MM.1S (cell line): ENCODE data around the gene YJEFN3.

Source experiments
- DNase-seq: peaks from one replicate; pipeline ENCODE4 v3.0.0-alpha.2; 2015
- H2AFZ ChIP-seq: fragments of 300-600 bp; sonication (generic); 2 replicates; pipeline ENCODE4 v1.6.0; 2016; ENCODE audit warnings: antibody characterized with exemption, low read length
- H3F3A ChIP-seq: fragments of 300-600 bp; sonication (generic); 2 replicates; pipeline ENCODE4 v1.6.1; 2016; ENCODE audit warnings: mild to moderate bottlenecking, antibody characterized with exemption, low read length, moderate library complexity, mixed read lengths; ENCODE audit not compliant: insufficient read depth
- H3K27ac ChIP-seq: fragments of 300-600 bp; sonication (generic); 2 replicates; pipeline ENCODE4 v1.5.1; 2016; ENCODE audit warnings: mild to moderate bottlenecking, low read length
- H3K27me3 ChIP-seq: fragments of 300-600 bp; sonication (generic); replicated peaks from 2 replicates; pipeline ENCODE4 v1.6.0; 2016; ENCODE audit warnings: low read length; ENCODE audit not compliant: insufficient read depth
- H3K36me3 ChIP-seq: fragments of 300-600 bp; sonication (generic); replicated peaks from 2 replicates; pipeline ENCODE4 v1.6.1; 2016; ENCODE audit warnings: mild to moderate bottlenecking, low read length, mixed read lengths; ENCODE audit not compliant: insufficient read depth
- H3K4me1 ChIP-seq: fragments of 300-600 bp; sonication (generic); 2 replicates; pipeline ENCODE4 v1.6.1; 2016; ENCODE audit warnings: low read length, mixed read lengths
- H3K4me2 ChIP-seq: fragments of 300-600 bp; sonication (generic); 2 replicates; pipeline ENCODE4 v1.6.0; 2016; ENCODE audit warnings: low read depth, low read length
- H3K4me3 ChIP-seq: fragments of 300-600 bp; sonication (generic); 2 replicates; pipeline ENCODE4 v1.5.1; 2016; ENCODE audit warnings: low read length, mixed read lengths
- H3K79me2 ChIP-seq: fragments of 300-600 bp; sonication (generic); 2 replicates; pipeline ENCODE4 v1.6.1; 2016; ENCODE audit warnings: mixed run types, low read length, mixed read lengths
- H3K9ac ChIP-seq: fragments of 300-600 bp; sonication (generic); 2 replicates; pipeline ENCODE4 v1.6.1; 2016; ENCODE audit warnings: low read length, mixed read lengths
- H3K9me2 ChIP-seq: fragments of 300-600 bp; sonication (generic); replicated peaks from 2 replicates; pipeline ENCODE4 v1.6.1; 2016; ENCODE audit warnings: mild to moderate bottlenecking, low read length, mixed read lengths; ENCODE audit not compliant: insufficient read depth
- H3K9me3 ChIP-seq: fragments of 300-600 bp; sonication (generic); replicated peaks from 2 replicates; pipeline ENCODE4 v1.6.1; 2016; ENCODE audit warnings: mild to moderate bottlenecking, low read length, mixed read lengths; ENCODE audit not compliant: insufficient read depth
- H4K20me1 ChIP-seq: fragments of 300-600 bp; sonication (generic); 2 replicates; pipeline ENCODE4 v1.6.1; 2016; ENCODE audit warnings: mild to moderate bottlenecking, low read length, moderate library complexity, mixed read lengths; ENCODE audit not compliant: insufficient read depth
- EZH2 ChIP-seq: fragments of 300-600 bp; sonication (generic); optimal IDR thresholded peaks from 2 replicates; pipeline ENCODE3; 2017; ENCODE audit warnings: low read depth, mild to moderate bottlenecking, antibody characterized with exemption, low read length, mixed read lengths
- EZH2phosphoT487 ChIP-seq: fragments of 300-600 bp; sonication (generic); IDR thresholded peaks from 2 replicates; pipeline ENCODE4 v1.6.1; 2018; ENCODE audit warnings: antibody characterized with exemption, low read length
- TF ChIP-seq, protein P1 (sequence below): fragments of 300-600 bp; sonication (generic); IDR thresholded peaks from 2 replicates; pipeline ENCODE4 v1.5.1; 2016; ENCODE audit warnings: antibody characterized with exemption, low read length, mixed read lengths

YJEFN3 gene

DNA sequence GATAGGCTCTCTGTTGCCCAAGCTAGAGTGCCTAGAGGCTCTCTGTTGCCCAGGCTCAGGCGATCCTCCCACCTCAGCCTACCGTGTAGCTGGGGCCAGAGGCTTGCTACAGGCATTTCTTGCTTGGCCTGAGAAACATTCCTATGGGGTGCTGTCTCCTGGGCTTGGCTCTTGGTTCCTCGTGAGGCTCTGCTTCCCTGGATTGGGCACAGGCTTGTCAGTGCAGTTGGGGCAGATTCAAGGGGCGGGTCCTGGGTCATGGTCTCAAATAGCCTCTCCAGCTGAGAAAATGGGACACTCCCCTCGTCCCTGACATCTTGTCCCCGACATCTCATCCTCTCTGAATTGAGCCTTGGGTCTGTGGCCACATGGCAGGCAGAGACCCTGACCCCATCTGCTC is 18.3 kb upstream of the YJEFN3 start:
- H3K4me1 ChIP-seq: no peaks in the 10 kb centered on the region
- H3K9me2 ChIP-seq: no peaks in the 10 kb centered on the region
- TF ChIP-seq EZH2: no peak
- TF ChIP-seq EZH2phosphoT487: no peak
- TF ChIP-seq, protein P1, sequence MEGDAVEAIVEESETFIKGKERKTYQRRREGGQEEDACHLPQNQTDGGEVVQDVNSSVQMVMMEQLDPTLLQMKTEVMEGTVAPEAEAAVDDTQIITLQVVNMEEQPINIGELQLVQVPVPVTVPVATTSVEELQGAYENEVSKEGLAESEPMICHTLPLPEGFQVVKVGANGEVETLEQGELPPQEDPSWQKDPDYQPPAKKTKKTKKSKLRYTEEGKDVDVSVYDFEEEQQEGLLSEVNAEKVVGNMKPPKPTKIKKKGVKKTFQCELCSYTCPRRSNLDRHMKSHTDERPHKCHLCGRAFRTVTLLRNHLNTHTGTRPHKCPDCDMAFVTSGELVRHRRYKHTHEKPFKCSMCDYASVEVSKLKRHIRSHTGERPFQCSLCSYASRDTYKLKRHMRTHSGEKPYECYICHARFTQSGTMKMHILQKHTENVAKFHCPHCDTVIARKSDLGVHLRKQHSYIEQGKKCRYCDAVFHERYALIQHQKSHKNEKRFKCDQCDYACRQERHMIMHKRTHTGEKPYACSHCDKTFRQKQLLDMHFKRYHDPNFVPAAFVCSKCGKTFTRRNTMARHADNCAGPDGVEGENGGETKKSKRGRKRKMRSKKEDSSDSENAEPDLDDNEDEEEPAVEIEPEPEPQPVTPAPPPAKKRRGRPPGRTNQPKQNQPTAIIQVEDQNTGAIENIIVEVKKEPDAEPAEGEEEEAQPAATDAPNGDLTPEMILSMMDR: no peak
- H3K36me3 ChIP-seq: no peaks in the 10 kb centered on the region
- H3K79me2 ChIP-seq: no peaks in the 10 kb centered on the region
- H3K4me2 ChIP-seq: no peak overlapping the region
- no peaks in the 10 kb centered on the region for H4K20me1 ChIP-seq
- no peaks in the 10 kb centered on the region for H3F3A ChIP-seq
- H2AFZ ChIP-seq: no peak overlapping the region
- H3K27me3 ChIP-seq: no peaks in the 10 kb centered on the region
- no peak overlapping the region for H3K4me3 ChIP-seq
- H3K9ac ChIP-seq: no peak overlapping the region
- H3K9me3 ChIP-seq: no peaks in the 10 kb centered on the region
- H3K27ac ChIP-seq: no peak overlapping the region
- DNase-seq: no peak

DNA sequence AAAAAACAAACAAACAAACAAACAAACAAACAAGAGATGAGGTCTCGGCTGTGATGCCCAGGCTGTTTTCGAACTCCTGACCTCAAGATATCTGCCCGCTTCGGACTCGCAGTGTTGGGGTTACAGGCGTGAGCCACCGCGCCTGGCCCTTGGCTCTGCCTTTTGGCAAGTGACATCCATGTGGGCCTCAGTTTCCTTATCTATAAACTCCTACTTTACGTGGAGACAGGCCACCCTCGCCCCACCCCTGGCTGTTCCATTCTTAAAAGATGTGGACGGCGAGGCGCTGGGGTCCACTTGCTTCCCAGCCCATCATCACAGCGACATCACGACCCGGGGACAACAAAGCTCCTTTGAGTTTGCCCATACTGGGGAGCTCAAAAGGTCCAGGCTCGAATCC is 15.0 kb upstream of the YJEFN3 start:
- no peak overlapping the region for H2AFZ ChIP-seq
- H3F3A ChIP-seq: peaks cover 10% of the 10 kb centered on the region; the same call in 1 of the 2 replicates
- H4K20me1 ChIP-seq: no peaks in the 10 kb centered on the region
- no peak overlapping the region for H3K27ac ChIP-seq
- H3K36me3 ChIP-seq: no peaks in the 10 kb centered on the region
- no peaks in the 10 kb centered on the region for H3K27me3 ChIP-seq
- no peaks in the 10 kb centered on the region for H3K9me3 ChIP-seq
- H3K4me1 ChIP-seq: peaks cover 3% of the 10 kb centered on the region; the same call in 1 of the 2 replicates
- H3K4me2 ChIP-seq: no peak overlapping the region
- H3K9me2 ChIP-seq: no peaks in the 10 kb centered on the region
- TF ChIP-seq EZH2phosphoT487: no peak
- no peak for TF ChIP-seq EZH2
- TF ChIP-seq, protein P1: no peak
- no peak overlapping the region for H3K4me3 ChIP-seq
- peaks cover 23% of the 10 kb centered on the region for H3K79me2 ChIP-seq
- H3K9ac ChIP-seq: no peak overlapping the region
- no peak for DNase-seq

DNA sequence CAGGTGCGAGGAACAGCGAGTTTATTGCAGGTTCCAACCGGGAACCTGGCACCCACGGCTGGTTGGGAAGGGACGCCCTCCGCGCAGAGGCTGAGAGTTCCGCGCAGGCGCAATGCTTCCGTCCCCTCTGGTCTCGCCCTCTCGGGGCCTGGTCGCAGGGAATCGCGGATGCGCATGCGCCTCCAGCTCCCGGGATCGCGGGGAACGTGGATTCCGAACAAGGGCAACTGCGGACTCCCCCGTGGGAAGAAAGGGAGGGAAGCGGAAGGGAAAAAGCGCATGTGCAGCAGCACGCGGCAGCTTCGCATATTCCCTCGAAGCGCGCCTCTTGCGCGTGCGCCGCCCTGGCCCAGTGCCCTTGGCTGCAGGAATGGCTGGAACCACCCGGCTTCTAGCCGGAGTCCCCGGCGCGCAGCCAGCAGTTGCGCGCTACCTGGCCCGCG is 14.5 kb upstream of the YJEFN3 start:
- Histone ChIP-seq H3K36me3 (no peaks in the 10 kb centered on the region), H3K9me2 (no peaks in the 10 kb centered on the region), H3K4me1 (peaks cover 3% of the 10 kb centered on the region; the same call in 1 of the 2 replicates), H3K9ac (no peak overlapping the region), H2AFZ (no peak overlapping the region), H4K20me1 (no peaks in the 10 kb centered on the region), H3F3A (peaks cover 10% of the 10 kb centered on the region; the same call in 1 of the 2 replicates), H3K9me3 (no peaks in the 10 kb centered on the region), H3K4me2 (no peak overlapping the region), H3K79me2 (peaks cover 26% of the 10 kb centered on the region), H3K27me3 (no peaks in the 10 kb centered on the region), H3K27ac (no peak overlapping the region), H3K4me3 (no peak overlapping the region)
- TF ChIP-seq EZH2phosphoT487: no peak
- TF ChIP-seq, protein P1: no peak
- TF ChIP-seq EZH2: no peak
- no peak for DNase-seq
